ENCODE measurements around the gene C20orf96. TPM values are rescaled to one million over a fixed set of nuclear protein-coding genes. Genes with fewer than 3 reads are reported as not detected.

C20orf96 gene
- total RNA-seq, 1 experiment from 2014 or later = 20.5 TPM

- ChIA-PET CTCF (no interaction called here), POLR2A (no interaction called here)
- Histone ChIP-seq H3K27ac (ENCODE audit: low read length) (no peak overlapping the region), H3K36me3 (ENCODE audit: control insufficient read depth, insufficient read depth, low read length) (no peaks in the 10 kb centered on the region), H3K4me3 (ENCODE audit: low read depth in 2 of 2, low read length in 2 of 2) (no peak overlapping the region), H3K9me3 (ENCODE audit: control insufficient read depth, insufficient read depth, low read depth, low read length) (no peaks in the 10 kb centered on the region), H3K4me1 (ENCODE audit: control insufficient read depth, insufficient read depth, low read length) (peaks cover 12% of the 10 kb centered on the region), H3K27me3 (ENCODE audit: control insufficient read depth, insufficient read depth, low read length) (no peaks in the 10 kb centered on the region)
- ATAC-seq = no peak
- DNase-seq (ENCODE audit: low read depth, low spot score) = no peak
- intact Hi-C loops (cut with micrococcal nuclease; ENCODE audit: unreplicated experiment) = no loop called here
- in situ Hi-C loops (cut with HindIII; ENCODE audit: low pct_unique_long_range_greater_than_20kb, low sequenced_read_pairs) = no loop called here
- no peak for TF ChIP-seq TCF7L2 (IDR thresholded peaks at IDR 0.05; ENCODE audit: low read depth, low read length)
- TF ChIP-seq REST (IDR thresholded peaks at IDR 0.05; ENCODE audit: insufficient read depth in 1 of 2, low read depth in 2 of 2, low read length in 1 of 2) = no peak
- no peak for TF ChIP-seq POLR2AphosphoS5 (IDR thresholded peaks at IDR 0.05; ENCODE audit: low read depth, low read length)
- no peak for TF ChIP-seq SIN3A (IDR thresholded peaks at IDR 0.05; ENCODE audit: borderline replicate concordance, insufficient read depth, low read depth, low read length)
- TF ChIP-seq, protein P1, sequence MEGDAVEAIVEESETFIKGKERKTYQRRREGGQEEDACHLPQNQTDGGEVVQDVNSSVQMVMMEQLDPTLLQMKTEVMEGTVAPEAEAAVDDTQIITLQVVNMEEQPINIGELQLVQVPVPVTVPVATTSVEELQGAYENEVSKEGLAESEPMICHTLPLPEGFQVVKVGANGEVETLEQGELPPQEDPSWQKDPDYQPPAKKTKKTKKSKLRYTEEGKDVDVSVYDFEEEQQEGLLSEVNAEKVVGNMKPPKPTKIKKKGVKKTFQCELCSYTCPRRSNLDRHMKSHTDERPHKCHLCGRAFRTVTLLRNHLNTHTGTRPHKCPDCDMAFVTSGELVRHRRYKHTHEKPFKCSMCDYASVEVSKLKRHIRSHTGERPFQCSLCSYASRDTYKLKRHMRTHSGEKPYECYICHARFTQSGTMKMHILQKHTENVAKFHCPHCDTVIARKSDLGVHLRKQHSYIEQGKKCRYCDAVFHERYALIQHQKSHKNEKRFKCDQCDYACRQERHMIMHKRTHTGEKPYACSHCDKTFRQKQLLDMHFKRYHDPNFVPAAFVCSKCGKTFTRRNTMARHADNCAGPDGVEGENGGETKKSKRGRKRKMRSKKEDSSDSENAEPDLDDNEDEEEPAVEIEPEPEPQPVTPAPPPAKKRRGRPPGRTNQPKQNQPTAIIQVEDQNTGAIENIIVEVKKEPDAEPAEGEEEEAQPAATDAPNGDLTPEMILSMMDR (IDR thresholded peaks at IDR 0.05) = no peak
- BruUV-seq (replicated peaks) = no TSS peak
Measured at GRCh38 chr20:312866-313265, 22.3 kb upstream of the C20orf96 start.

DNA sequence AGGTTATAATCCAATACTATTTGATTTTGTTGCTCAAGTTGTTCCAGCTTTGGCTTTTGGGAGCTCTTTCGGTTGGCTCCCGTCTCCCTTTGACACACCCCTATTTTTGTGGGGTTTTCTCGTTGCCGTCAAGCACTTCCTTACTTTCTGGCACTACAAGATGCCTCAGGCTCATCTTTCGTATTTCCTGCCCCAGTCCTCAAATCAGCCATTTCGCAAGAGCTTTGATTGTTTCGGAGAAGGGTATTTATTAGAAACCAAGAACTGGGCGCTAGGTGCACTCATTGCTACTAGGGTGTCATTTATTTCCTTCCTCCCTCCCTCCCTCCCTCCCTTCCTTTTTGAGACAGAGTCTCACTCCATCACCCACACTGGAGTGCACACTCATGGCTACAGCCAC, 21.5 kb upstream of the C20orf96 start:
- ATAC-seq (no peak), DNase-seq (ENCODE audit: low read depth, low spot score) (no peak)
- in situ Hi-C loops (cut with HindIII; ENCODE audit: low pct_unique_long_range_greater_than_20kb, low sequenced_read_pairs) (no loop called here), intact Hi-C loops (cut with micrococcal nuclease; ENCODE audit: unreplicated experiment) (no loop called here)
- no peaks in the 10 kb centered on the region for H3K27me3 ChIP-seq (ENCODE audit: control insufficient read depth, insufficient read depth, low read length)
- no TSS peak for BruUV-seq (replicated peaks)
- H3K36me3 ChIP-seq (ENCODE audit: control insufficient read depth, insufficient read depth, low read length) = no peaks in the 10 kb centered on the region
- H3K9me3 ChIP-seq (ENCODE audit: control insufficient read depth, insufficient read depth, low read depth, low read length) = no peaks in the 10 kb centered on the region
- no peak overlapping the region for H3K4me3 ChIP-seq (ENCODE audit: low read depth in 2 of 2, low read length in 2 of 2)
- peaks cover 12% of the 10 kb centered on the region for H3K4me1 ChIP-seq (ENCODE audit: control insufficient read depth, insufficient read depth, low read length)
- CTCF ChIA-PET = no interaction called here
- no peak for TF ChIP-seq REST (IDR thresholded peaks at IDR 0.05; ENCODE audit: insufficient read depth in 1 of 2, low read depth in 2 of 2, low read length in 1 of 2)
- no peak for TF ChIP-seq TCF7L2 (IDR thresholded peaks at IDR 0.05; ENCODE audit: low read depth, low read length)
- TF ChIP-seq POLR2AphosphoS5 (IDR thresholded peaks at IDR 0.05; ENCODE audit: low read depth, low read length) = no peak
- TF ChIP-seq, protein P1 (IDR thresholded peaks at IDR 0.05) = no peak
- no peak for TF ChIP-seq SIN3A (IDR thresholded peaks at IDR 0.05; ENCODE audit: borderline replicate concordance, insufficient read depth, low read depth, low read length)
- POLR2A ChIA-PET = interaction anchor here (0.6 kb wide), 4 partner anchors 9 to 16 kb away, joined by 3 to 9 read pairs (median 4); no protein-coding TSS in a partner anchor
- H3K27ac ChIP-seq (ENCODE audit: low read length) = no peak overlapping the region
